CMK (cell line): Measurements from ENCODE around the gene CRYL1.

Source experiments
- DNase-seq: peaks from one replicate; pipeline ENCODE4 v3.0.0-alpha.2; 2010; ENCODE audit warnings: low read depth

Gene CRYL1

GRCh38 chr13:20492641-20493040 lies 33.0 kb downstream of the CRYL1 start:
- no peak for DNase-seq

DNA sequence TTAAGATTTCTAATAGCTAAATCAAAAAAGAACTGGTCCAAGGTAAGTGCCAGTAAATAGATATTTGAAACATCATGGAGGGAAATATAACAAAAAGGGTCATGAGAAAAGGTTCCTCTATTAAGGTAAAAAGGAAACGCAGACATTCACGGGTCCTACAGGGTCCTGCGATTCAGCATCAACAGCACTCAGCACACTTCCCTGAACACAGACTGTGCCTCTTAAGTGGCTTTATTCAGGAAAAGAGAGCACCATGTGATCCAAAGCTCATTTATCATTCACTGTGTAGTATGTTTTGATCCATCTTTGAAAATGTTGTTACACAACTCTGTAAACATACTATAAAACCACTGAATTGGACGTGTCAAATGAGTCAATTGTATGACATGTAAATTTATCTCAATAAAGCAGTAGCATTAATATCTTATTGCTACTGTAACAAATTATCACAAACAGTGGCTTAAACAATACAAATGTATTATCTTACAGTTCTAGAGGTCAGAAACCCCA lies 33.7 kb downstream of the CRYL1 start:
- DNase-seq: no peak

DNA sequence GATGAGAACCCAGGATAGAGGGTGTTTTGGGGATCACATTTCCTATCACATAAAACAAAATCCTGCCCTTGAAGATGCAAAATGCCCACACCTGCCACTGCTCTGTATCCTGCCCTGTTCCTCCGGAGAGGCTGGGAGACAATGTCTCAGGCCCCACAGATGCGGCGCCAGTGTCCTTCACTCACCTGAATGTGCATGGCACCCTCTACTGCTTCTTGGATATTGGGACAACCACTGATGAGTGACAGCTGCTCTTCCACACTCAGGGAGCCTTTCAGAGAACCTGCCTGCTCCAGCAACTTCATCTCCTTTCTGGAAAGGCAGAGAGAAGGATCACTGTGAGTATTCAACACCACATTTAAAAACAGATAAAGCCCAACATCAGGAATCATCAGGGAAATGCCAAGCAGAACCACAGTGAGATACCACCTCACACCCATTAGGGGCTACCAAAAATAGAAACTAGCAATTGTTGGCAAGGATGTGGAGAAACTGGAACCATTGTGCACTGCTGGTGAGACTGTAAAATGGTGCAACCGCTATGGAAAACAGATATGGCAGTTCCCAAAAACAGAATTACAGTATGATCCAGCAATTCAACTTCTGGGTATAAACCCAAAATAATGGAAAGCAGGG lies 36.4 kb downstream of the CRYL1 start:
- no peak for DNase-seq

DNA sequence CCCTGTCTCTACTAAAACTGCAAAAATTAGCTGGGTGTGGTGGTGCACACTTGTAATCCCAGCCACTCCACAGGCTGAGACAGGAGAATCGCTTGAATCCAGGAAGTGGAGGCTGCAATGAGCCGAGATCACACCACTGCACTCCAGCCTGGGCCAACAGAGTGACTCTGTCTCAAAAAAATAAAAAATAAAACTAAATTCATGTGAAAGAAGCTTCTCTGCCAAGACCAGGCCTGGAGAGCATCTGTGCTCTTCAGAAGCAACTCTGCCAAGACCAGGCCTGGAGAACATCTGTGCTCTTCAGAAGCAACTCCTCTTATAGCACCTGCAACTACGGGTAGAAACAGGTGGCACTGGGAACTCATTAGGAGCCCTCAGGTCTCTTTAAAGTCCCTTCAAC lies 37.7 kb downstream of the CRYL1 start:
- DNase-seq: no peak

DNA sequence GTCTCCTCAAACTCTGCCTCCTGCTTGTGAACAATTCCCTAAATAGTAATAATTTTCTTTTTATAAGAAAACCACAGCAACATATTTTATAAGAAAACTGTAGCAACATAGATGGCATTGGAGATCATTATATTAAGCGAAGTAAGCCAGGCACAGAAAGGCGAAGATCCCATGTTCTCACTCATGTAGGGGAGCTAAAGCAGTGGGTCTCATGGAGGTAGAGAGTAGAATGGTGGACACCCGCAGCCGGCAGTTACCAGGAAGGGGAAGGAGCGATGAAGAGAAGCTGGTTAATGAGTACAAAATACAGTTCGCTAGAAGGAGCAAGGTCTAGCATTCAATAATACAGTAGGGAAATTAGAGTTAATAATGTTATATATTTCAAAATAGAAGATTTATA lies 42.9 kb downstream of the CRYL1 start:
- no peak for DNase-seq

DNA sequence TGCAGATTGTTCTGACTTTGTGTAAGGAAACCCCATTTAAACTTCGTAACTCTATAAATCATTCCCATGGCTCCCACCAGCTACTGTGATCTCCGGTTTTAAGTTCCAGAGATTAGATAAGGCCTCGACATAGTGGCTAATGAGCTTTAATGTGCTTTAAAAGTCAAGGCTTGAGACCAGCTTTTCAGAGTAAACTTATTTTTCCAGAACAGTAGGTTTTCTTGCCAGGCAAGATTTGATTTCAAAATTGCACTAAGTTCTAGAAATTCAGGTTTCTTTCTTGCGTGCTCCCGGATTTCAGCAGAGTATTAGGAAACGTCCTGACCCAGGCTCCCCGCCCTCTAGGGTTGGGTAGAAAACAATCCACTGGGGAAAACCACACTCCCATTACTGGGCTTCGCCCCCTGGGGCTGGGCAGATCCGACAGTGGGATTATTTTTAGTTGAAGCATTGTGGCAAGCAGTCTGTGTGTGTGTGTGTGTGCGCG lies 43.3 kb downstream of the CRYL1 start:
- no peak for DNase-seq

DNA sequence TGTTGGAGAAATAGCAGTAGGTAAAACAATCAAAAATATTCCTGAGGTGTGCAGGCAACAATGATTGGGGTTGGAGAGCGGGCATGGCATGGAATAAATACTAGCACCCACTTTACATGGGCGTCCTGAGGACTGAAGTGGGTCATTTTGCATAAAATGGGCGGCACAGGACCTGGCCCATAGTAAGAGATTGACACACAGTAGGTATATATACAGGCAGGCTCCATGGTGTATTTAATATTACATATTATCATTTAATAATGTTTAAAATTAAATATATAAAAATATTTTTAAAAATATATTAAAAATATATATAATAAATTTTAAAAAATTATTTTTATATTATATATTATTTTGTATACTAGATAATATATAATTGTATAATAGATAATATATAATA lies 48.3 kb downstream of the CRYL1 start:
- no peak for DNase-seq

DNA sequence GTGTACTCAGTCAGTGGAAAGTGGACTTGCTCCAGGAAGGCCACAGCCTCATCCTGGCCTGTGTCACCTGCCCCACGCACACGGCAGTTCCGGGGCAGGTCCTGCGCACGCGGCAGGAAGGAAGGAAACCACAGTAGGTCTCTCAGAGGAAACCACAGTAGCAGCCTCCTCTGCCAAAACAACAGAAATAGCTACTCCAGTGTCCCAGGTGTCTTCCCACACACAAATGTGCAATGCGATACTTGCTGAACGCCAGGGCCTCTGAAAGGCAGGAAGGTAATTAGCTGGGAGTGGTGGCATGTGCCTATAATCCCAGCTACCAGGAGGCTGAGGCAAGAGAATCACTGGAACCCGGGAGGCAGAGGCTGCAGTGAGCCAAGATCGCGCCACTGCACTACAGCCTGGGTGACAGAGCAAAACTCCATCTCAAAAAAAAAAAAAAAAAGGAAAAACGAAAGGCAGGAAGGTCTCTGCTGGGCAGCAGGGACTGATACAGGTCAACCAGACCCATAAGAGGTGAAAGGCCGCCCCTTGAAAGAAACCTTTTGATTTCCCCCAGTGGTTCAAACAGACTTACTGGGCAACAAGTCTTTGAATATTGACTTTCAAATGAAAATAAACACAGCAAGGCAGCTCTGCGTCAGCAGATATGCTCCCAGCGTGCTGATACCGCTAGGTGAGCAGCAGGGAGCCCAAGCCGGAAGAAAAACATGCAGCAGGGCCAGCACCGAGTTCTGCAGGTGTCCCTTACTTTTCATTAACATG lies 49.5 kb downstream of the CRYL1 start:
- no peak for DNase-seq

- no peak for DNase-seq
These were observed 51.1 kb downstream of the CRYL1 start for GRCh38 chr13:20474515-20474914.

- DNase-seq: no peak
These were observed 51.8 kb downstream of the CRYL1 start for GRCh38 chr13:20473888-20474287.

DNA sequence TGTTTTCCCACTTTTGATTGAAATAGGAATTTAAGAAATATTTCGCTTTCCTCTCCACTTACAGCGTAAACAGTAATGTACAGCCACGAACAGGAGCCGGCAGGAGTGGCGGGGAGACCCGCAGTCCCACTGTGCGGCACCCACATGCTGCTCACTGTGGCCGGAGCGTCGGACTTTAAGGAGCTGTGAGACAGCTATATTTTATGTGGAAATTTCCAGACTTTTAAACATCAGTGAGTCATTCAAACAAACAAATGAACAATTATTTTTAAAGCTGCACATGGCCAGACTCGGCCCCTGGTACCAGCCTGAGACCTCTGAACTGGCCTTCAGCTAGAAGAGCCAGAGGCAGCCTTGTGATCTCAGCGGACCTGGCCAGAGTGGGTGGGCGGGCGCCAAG lies 52.5 kb downstream of the CRYL1 start:
- no peak for DNase-seq

DNA sequence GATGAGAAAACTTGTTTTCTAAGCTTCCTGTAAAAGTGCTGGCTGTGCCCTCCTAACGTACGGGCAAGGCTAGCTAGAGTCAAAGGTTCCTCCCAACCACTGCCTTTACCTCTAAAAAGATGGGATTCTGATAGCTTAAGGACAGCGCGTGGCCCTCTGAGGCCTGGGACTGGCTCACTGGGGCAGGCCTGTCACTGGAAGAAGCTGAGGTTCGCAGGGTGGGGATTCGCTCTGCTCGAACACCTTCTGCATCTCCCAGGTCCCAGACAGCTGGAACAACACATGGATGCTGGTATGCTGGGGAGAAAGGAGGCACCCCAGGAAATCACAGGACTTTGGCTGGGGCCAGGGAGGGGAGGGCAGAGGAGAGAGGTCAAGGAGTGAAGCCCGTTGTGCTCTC lies 53.1 kb downstream of the CRYL1 start:
- DNase-seq: no peak

GRCh38 chr13:20470136-20470535 lies 55.5 kb downstream of the CRYL1 start:
- no peak for DNase-seq

GRCh38 chr13:20466371-20466770 lies 59.3 kb downstream of the CRYL1 start:
- no peak for DNase-seq

- DNase-seq: no peak
These were observed 60.3 kb downstream of the CRYL1 start for GRCh38 chr13:20465218-20465879.

- DNase-seq: no peak
These were observed 62.7 kb downstream of the CRYL1 start for GRCh38 chr13:20462921-20463320.

GRCh38 chr13:20462533-20462915 lies 63.1 kb downstream of the CRYL1 start:
- DNase-seq: no peak

DNA sequence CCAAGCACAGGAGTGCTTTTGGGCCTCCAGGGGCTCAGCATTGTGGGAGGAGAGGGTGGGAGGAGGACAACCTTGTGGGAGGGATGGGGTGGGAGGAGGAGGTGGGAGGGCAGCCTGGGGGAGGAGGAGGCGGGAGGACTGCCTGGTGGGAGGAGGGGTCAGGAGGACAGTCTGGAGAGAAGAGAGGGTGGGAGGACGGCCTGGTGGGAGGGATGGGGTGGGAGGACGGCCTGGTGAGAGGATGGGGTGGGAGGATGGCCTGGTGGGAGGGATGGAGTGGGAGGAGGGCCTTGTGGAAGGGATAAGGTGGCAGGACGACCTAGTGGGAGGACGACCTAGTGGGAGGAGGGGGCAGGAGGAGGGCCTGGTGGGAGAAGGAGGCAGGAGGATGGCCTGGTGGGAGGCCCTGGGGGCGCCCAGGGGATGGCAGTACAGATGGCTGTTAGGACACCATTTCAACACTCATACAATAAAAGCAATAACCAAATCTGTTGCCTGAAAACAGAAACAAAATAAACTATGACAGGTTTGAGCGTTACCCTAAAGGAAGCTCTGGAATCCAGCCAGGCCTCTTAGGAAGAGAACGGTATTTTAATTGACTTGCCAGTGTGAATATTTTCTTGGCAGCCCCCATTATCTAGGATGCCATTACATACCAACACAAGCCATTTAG lies 63.7 kb downstream of the CRYL1 start:
- DNase-seq: no peak

DNA sequence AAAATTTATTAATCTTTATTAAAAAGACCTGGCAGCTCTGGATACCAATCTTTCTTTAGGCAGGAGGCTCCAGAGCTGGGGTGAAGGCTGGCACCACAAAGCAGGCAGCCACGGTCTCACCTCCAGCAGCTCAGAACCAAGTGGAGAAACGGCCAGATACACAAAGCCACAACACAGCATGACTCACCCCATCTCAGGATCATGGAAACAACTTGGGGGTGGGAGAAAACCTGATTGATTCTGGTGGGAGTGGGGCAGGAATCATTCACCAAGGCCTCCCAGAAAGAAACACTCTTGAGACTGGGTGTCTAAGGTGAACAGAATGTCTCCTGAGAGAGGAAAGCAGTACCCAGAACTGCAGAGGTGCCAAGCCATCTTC lies 64.2 kb downstream of the CRYL1 start:
- DNase-seq: no peak

DNA sequence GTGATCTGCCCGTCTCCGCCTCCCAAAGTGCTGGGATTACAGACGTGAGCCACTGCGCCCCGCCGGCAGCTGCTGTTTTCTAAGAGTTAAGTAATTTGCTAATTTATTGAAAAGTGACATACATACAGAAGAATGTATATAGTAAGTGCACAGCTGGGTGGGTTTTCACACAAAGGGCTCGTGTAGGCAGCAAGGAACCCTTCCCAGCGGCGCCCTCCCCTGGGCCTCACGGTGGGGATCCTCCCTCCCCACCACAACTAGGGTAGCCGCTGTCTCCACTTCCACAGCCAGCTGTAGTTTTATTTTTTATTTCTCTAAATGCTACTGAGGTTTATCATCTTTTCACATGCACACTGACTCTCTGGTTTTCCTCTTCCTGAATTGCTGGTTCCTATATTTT lies 64.9 kb downstream of the CRYL1 start:
- DNase-seq: no peak

DNA sequence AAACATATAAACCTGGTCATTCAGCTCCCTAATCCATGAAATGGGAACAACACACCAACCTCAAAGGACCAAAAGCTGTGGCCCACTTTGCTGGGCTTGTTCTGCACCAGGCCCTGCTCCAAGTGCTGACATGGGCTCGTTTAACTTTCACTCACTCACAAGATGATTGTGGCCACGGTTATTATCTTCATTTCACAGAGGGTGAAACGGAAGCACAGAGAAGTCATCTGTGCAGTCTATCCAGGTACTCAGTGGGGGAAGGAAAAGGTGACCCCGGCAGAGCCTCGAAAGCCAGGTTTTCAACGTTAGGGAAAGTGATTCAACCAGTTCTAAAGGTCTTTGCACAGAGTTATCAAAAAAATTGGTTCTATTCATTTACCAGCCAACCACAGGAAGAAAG lies 68.0 kb downstream of the CRYL1 start:
- DNase-seq: no peak

- DNase-seq: no peak
These were observed 68.9 kb downstream of the CRYL1 start for GRCh38 chr13:20456737-20457136.

DNA sequence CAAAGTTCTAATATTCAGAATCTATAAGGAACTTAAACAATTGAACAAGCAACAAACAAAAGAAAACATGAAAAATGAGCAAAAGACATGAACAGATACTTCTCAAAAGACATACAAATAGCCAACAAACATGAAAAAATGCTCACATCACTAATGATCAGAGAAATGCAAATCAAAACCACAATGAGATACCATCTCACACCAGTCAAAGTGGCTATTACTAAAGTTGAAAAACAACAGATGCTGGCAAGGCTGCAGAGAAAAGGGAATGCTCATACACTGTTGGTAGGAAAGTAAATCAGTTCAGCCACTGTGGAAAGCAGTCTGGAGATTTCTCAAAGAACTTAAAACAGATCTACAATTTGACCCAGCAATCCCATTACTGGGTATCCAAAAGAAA lies 74.3 kb downstream of the CRYL1 start:
- DNase-seq: no peak
